ENCODE measurements around the gene TRMT1.

DNA sequence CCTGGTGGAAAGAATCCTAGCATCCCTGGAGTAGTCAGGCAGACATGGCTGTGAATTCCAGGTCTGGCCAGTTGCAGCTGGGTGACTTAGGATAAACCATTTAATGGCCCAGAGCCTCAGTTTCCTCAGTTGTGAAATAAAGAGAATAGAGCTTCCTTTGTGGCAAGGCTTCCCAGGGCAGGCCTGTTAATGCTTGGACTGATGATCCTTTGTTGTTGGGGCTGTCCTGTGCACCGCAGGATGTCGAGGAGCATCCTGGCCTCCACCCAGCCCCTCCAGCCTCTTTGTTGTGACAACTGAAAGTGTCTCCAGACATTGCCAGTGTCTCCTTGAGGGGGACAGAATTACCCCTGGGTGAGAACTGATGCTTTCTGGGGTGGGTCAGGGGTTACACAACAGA lies 30.2 kb downstream of the TRMT1 start:
- TF ChIP-seq, protein P1, sequence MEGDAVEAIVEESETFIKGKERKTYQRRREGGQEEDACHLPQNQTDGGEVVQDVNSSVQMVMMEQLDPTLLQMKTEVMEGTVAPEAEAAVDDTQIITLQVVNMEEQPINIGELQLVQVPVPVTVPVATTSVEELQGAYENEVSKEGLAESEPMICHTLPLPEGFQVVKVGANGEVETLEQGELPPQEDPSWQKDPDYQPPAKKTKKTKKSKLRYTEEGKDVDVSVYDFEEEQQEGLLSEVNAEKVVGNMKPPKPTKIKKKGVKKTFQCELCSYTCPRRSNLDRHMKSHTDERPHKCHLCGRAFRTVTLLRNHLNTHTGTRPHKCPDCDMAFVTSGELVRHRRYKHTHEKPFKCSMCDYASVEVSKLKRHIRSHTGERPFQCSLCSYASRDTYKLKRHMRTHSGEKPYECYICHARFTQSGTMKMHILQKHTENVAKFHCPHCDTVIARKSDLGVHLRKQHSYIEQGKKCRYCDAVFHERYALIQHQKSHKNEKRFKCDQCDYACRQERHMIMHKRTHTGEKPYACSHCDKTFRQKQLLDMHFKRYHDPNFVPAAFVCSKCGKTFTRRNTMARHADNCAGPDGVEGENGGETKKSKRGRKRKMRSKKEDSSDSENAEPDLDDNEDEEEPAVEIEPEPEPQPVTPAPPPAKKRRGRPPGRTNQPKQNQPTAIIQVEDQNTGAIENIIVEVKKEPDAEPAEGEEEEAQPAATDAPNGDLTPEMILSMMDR (conservative IDR thresholded peaks at IDR 0.05 in 1 of 2, IDR thresholded peaks at IDR 0.05 in 1 of 2; ENCODE audit: low read depth in 1 of 2, low read length in 2 of 2): no peak
- TF ChIP-seq EZH2 (IDR thresholded peaks at IDR 0.05; ENCODE audit: low read length, missing control alignments): no peak

All from fibroblast of lung (primary cell).